ENCODE data around the gene KANSL2. TPM values are rescaled to one million over a fixed set of nuclear protein-coding genes. Genes with fewer than 3 reads are reported as not detected.
"Not testable (repeated sequence)": the region's sequence is repeated elsewhere in the genome, so short reads cannot be mapped to it uniquely, and the experiment has no call there.

Gene KANSL2
- total RNA-seq, 1 donor from 2014 or later: 78.3 TPM

GRCh38 chr12:48686037-48686595 is 4.1 kb upstream of the KANSL2 start:
- DNase-seq (ENCODE audit: low spot score in 2 of 2) (no peak), FAIRE-seq (no peak)

GRCh38 chr12:48683534-48683933 is 1.5 kb upstream of the KANSL2 start:
- FAIRE-seq (no peak), DNase-seq (ENCODE audit: low spot score in 2 of 2) (no peak)

DNA sequence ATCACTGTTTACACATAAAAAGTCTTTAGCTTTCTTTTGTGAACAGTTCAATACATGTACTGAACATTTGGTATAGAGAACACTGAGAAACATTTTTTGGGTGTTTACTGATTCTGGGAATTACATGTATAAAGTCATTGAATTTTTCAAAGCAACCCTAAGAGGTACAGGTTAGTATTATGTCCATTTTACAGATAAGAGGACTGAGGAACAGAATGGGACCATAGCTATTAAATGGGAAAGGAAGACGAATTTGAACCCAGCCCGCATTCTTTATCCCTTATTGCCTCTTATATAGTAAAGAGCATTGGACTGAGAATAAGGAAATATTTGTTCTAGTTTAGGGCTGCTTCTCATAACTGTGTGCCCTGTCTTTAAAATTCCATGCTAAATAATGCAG is 889 bp upstream of the KANSL2 start:
- FAIRE-seq (no peak), DNase-seq (ENCODE audit: low spot score in 2 of 2) (no peak)

GRCh38 chr12:48682533-48682905 is 481 bp upstream of the KANSL2 start:
- not testable (repeated sequence) for DNase-seq (ENCODE audit: low spot score in 2 of 2); FAIRE-seq

GRCh38 chr12:48681399-48681709 is 684 bp downstream of the KANSL2 start:
- no peak for FAIRE-seq
- DNase-seq (ENCODE audit: low spot score in 2 of 2): peak in 1 of 2 donors; percentile 19

GRCh38 chr12:48680861-48681260 is 1.2 kb downstream of the KANSL2 start:
- FAIRE-seq: no peak
- no peak for DNase-seq (ENCODE audit: low spot score in 2 of 2)

- DNase-seq (ENCODE audit: low spot score in 2 of 2) (no peak), FAIRE-seq (no peak)
Observed at GRCh38 chr12:48678551-48679185, 3.4 kb downstream of the KANSL2 start.

DNA sequence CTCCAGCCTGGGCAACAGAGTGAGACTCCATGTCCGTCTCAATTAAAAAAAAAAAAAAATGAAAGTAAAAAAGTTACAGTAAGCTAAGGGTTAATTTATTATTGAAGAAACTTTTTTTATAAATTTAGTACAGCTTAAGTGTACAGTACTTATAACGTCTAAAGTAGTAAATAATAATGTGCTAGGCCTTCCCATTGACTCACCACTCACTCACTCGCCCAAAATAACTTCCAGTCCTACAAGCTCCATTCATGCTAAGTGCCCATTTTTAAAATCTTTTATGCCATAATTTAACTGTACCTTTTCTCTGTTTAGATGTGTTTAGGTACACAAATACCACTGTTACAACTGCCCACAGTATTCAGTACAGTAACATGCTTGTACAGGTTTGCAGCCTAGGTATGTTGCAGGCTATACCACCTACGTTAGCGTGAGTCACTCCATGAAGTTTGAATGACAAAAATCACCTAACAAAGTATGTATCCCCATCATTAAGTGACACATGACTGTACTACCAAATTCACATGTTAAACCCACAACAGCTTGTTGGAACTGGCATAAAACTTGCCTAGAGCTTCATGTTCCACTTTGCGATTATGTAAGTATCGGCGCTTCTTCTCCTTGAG is 10.7 kb downstream of the KANSL2 start:
- FAIRE-seq: no peak
- no peak for DNase-seq (ENCODE audit: low spot score in 2 of 2)

GRCh38 chr12:48668996-48669395 is 13.0 kb downstream of the KANSL2 start:
- DNase-seq (ENCODE audit: low spot score in 2 of 2): no peak
- FAIRE-seq: no peak

DNA sequence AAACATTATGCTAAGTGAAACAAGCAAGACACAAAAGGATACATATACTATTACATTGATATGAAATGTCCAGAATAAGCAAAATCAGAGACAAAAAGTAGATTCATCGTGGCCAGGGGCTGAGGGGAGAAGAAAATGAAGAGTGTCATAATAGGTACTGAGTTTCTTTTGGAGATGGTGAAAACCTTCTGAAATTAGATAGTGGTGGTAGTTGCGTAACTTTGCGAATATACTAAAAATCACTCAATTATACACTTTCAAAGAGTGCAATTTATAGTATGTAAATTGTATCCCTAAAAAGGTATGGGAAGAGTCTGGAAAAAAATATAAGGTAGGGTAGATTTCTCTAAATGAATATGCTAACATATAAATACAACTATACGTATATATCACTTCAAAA is 22.2 kb downstream of the KANSL2 start:
- no peak for FAIRE-seq

DNA sequence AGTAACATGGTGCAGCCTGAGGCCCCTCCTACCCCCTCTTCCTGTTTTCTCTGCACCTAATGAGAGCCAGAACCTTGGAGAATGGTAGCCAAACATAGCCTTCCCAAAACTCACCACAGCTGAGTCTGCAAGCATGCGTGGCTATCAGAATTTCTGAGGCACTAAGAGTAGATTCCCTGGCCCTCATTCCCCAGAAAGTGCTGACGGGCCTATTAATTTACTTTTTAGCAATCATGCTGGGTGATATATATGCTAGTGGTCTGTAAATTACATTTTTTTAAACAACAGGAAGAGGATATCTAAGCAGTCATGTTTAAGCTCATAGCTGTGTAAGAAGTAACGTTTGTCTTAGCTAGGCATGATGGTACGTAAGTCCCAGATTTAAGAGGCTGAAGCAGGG is 30.4 kb downstream of the KANSL2 start:
- FAIRE-seq (no peak), DNase-seq (ENCODE audit: low spot score in 2 of 2) (no peak)

More for the DNA sequence above, 22.2 kb downstream of the KANSL2 start:
- no peak for DNase-seq (ENCODE audit: low spot score in 2 of 2)

GRCh38 chr12:48645354-48645753 is 36.7 kb downstream of the KANSL2 start:
- not testable (repeated sequence) for DNase-seq (ENCODE audit: low spot score in 2 of 2); FAIRE-seq

- no peak for DNase-seq (ENCODE audit: low spot score in 2 of 2)
- no peak for FAIRE-seq
Observed at GRCh38 chr12:48643011-48643410, 39.0 kb downstream of the KANSL2 start.

DNA sequence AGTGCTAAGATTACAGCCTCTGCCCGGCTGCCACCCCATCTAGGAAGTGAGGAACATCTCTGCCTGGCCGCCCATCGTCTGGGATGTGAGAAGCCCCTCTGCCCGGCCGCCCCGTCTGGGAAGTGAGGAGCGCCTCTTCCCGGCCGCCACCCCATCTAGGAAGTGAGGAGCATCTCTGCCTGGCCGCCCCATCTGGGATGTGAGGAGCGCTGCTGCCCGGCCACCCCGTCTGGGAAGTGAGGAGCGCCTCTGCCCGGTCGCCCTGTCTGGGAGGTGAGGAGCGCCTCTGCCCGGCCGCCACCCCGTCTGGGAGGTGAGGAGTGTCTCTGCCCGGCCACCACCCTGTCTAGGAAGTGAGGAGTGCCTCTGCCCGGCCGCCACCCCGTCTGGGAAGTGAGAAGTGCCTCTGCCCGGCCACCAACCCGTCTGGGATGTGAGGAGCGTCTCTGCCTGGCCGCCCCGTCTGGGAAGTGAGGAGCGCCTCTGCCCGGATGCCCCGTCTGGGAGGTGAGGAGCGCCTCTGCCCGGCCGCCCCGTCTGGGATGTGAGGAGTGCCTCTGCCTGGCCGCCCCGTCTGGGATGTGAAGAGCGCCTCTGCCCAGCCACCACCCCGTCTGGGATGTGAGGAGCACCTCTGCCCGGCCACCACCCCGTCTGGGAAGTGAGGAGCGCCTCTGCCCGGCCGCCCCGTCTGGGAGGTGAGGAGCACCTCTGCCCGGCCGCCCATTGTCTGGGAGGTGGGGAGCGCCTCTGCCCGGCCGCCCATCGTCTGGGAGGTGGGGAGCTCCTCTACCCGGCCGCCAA is 40.1 kb downstream of the KANSL2 start:
- not testable (repeated sequence) for FAIRE-seq

GRCh38 chr12:48640854-48641253 is 41.2 kb downstream of the KANSL2 start:
- DNase-seq (ENCODE audit: low spot score in 2 of 2): no peak
- no peak for FAIRE-seq

More for the DNA sequence above, 40.1 kb downstream of the KANSL2 start:
- not testable (repeated sequence) for DNase-seq (ENCODE audit: low spot score in 2 of 2)

GRCh38 chr12:48640428-48640827 is 41.6 kb downstream of the KANSL2 start:
- FAIRE-seq (no peak), DNase-seq (ENCODE audit: low spot score in 2 of 2) (no peak)

DNA sequence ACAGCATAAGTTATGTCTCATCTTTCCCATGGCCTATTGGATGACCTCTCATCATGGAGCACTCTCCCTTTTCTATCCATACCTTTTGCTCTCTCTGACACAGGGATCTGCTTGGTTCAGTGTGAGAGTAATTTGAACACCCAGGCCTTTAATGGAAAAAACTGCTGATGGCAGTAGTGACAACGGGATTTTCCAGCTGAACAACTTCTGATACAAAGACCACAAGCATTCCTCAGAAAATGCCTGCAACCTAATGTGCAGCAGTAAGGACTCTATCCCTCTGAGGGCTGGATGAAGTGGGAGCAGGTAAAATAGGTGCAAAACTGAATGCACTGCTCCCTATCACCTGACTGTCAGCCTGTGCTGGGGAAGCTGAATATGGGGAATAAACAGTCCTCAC is 51.0 kb downstream of the KANSL2 start:
- no peak for DNase-seq (ENCODE audit: low spot score in 2 of 2)
- FAIRE-seq: no peak

GRCh38 chr12:48630346-48630745 is 51.7 kb downstream of the KANSL2 start:
- peak; percentile 54 for FAIRE-seq
- DNase-seq (ENCODE audit: low spot score in 2 of 2): no peak

- FAIRE-seq (no peak), DNase-seq (ENCODE audit: low spot score in 2 of 2) (no peak)
Observed at GRCh38 chr12:48629541-48629940, 52.5 kb downstream of the KANSL2 start.

GRCh38 chr12:48627556-48627955 is 54.5 kb downstream of the KANSL2 start:
- FAIRE-seq (no peak), DNase-seq (ENCODE audit: low spot score in 2 of 2) (no peak)

GRCh38 chr12:48622997-48623396 is 59.0 kb downstream of the KANSL2 start:
- DNase-seq (ENCODE audit: low spot score in 2 of 2); FAIRE-seq: not testable (repeated sequence)
